Mammary epithelial cell (primary cell): ENCODE data around the gene ARRDC2.

ENCODE experiments used
- EZH2 ChIP-seq: IDR thresholded peaks from 2 replicates; pipeline ENCODE4 v1.6.1; 2012; ENCODE audit warnings: low read length, inconsistent platforms, borderline replicate concordance
- TF ChIP-seq, protein P1 (sequence below), 2 donors: IDR thresholded peaks in 1 of 2; conservative IDR thresholded peaks in 1 of 2; 2 replicates each; pipeline ENCODE4 v1.5.1; 2011 to 2012; ENCODE audit warnings: inconsistent platforms in 2 of 2, low read length in 2 of 2, mild to moderate bottlenecking in 2 of 2, control low read depth in 1 of 2, low read depth in 1 of 2; ENCODE audit not compliant: insufficient read depth in 1 of 2; ENCODE audit errors: extremely low read depth in 1 of 2

- TF ChIP-seq, protein P1, sequence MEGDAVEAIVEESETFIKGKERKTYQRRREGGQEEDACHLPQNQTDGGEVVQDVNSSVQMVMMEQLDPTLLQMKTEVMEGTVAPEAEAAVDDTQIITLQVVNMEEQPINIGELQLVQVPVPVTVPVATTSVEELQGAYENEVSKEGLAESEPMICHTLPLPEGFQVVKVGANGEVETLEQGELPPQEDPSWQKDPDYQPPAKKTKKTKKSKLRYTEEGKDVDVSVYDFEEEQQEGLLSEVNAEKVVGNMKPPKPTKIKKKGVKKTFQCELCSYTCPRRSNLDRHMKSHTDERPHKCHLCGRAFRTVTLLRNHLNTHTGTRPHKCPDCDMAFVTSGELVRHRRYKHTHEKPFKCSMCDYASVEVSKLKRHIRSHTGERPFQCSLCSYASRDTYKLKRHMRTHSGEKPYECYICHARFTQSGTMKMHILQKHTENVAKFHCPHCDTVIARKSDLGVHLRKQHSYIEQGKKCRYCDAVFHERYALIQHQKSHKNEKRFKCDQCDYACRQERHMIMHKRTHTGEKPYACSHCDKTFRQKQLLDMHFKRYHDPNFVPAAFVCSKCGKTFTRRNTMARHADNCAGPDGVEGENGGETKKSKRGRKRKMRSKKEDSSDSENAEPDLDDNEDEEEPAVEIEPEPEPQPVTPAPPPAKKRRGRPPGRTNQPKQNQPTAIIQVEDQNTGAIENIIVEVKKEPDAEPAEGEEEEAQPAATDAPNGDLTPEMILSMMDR (conservative IDR thresholded peaks at IDR 0.05 in 1 of 2, IDR thresholded peaks at IDR 0.05 in 1 of 2; ENCODE audit: extremely low read depth in 1 of 2, insufficient read depth in 1 of 2, low read depth in 1 of 2, low read length in 2 of 2): no peak
- TF ChIP-seq EZH2: no peak
Observed at GRCh38 chr19:18023622-18024251, 15.8 kb downstream of the ARRDC2 start.
